A673 (cell line): ENCODE data around the gene UBA6. TPM values are rescaled to one million over a fixed set of nuclear protein-coding genes. Genes with fewer than 3 reads are reported as not detected.

Experiments
- BruUV-seq: library from RNA; stranded (reverse); fragments of 400-500 nt; replicated peaks from 2 replicates; lab custom pipeline; 2021; lab: Mats Ljungman, UMichigan
- CTCF ChIA-PET: fragments of 300-600 bp; sonication (Branson Sonifier 250); formaldehyde crosslinking; loops from one replicate; lab custom pipeline; 2022; ENCODE audit warnings: antibody characterized with exemption; lab: Charles Lee
- POLR2A ChIA-PET: fragments of 300-600 bp; sonication (Branson Sonifier 250); formaldehyde crosslinking; loops from one replicate; lab custom pipeline; 2022; ENCODE audit warnings: antibody characterized with exemption; ENCODE audit not compliant: low non-redundant PET; lab: Charles Lee
- DNase-seq: peaks from one replicate; pipeline ENCODE4 v3.0.0-alpha.2; 2015; ENCODE audit warnings: low spot score
- H3K27ac ChIP-seq: fragments of 200-600 bp; sonication (generic); 2 replicates; pipeline ENCODE4 v1.5.1; 2016; ENCODE audit warnings: mixed run types, low read depth, mild to moderate bottlenecking, mixed read lengths, antibody characterized with exemption, low read length; ENCODE audit not compliant: poor library complexity, severe bottlenecking
- H3K27me3 ChIP-seq: fragments of 200-600 bp; sonication (generic); replicated peaks from 2 replicates; pipeline ENCODE4 v1.6.1; 2017; ENCODE audit warnings: mixed run types, low read depth, mild to moderate bottlenecking, mixed read lengths, antibody characterized with exemption, low read length; ENCODE audit not compliant: insufficient read depth, poor library complexity
- H3K36me3 ChIP-seq: fragments of 200-600 bp; sonication (generic); 2 replicates; pipeline ENCODE4 v1.6.1; 2016; ENCODE audit warnings: mixed run types, mild to moderate bottlenecking, mixed read lengths, antibody characterized with exemption, low read length; ENCODE audit not compliant: insufficient read depth, poor library complexity, severe bottlenecking
- H3K4me1 ChIP-seq: fragments of 200-600 bp; sonication (generic); 2 replicates; pipeline ENCODE4 v1.6.1; 2017; ENCODE audit warnings: mixed run types, mild to moderate bottlenecking, mixed read lengths, antibody characterized with exemption, low read length; ENCODE audit not compliant: insufficient read depth, poor library complexity, severe bottlenecking
- H3K4me3 ChIP-seq: fragments of 200-600 bp; sonication (generic); 2 replicates; pipeline ENCODE4 v1.5.1; 2016; ENCODE audit warnings: low read depth, mixed run types, mild to moderate bottlenecking, mixed read lengths, low read length; ENCODE audit not compliant: poor library complexity, severe bottlenecking
- H3K9me3 ChIP-seq: fragments of 200-600 bp; sonication (generic); 2 replicates; pipeline ENCODE4 v1.6.1; 2016; ENCODE audit warnings: mixed run types, low read depth, mild to moderate bottlenecking, mixed read lengths, antibody characterized with exemption, low read length; ENCODE audit not compliant: poor library complexity, severe bottlenecking
- CTCF ChIP-seq: fragments of 300-800, 200-600 bp; sonication (generic); conservative IDR thresholded peaks from 2 replicates; pipeline ENCODE4 v1.5.1; 2017; ENCODE audit warnings: low read depth, mild to moderate bottlenecking, antibody characterized with exemption, low read length, moderate library complexity, mixed read lengths
- EZH2 ChIP-seq: fragments of 200-600 bp; sonication (generic); IDR thresholded peaks from 2 replicates; pipeline ENCODE4 v1.6.1; 2017; ENCODE audit warnings: borderline replicate concordance, low read depth, mild to moderate bottlenecking, mixed read lengths, antibody characterized with exemption, low read length; ENCODE audit not compliant: poor library complexity, severe bottlenecking
- intact Hi-C: fragments of 100-400 bp; cut with micrococcal nuclease; formaldehyde crosslinking; loops from one replicate; pipeline ENCODE4 v1.10.0; 2022; ENCODE audit not compliant: unreplicated experiment
- total RNA-seq: library from RNA; stranded (reverse); gene quantifications from 2 replicates; pipeline ENCODE4 v1.2.3, GENCODE V29; 2021

Gene UBA6
- total RNA-seq, 1 experiment from 2014 or later = 33.2 TPM

- H3K4me1 ChIP-seq = no peaks in the 10 kb centered on the region
- POLR2A ChIA-PET = no interaction called here
- intact Hi-C loops = no loop called here
- no peak for TF ChIP-seq EZH2
- TF ChIP-seq CTCF = no peak
- no peaks in the 10 kb centered on the region for H3K27me3 ChIP-seq
- DNase-seq = no peak
- no peak overlapping the region for H3K27ac ChIP-seq
- no peaks in the 10 kb centered on the region for H3K36me3 ChIP-seq
- no TSS peak for BruUV-seq
- CTCF ChIA-PET = no interaction called here
- no peak overlapping the region for H3K4me3 ChIP-seq
- no peaks in the 10 kb centered on the region for H3K9me3 ChIP-seq
Observed at GRCh38 chr4:67685532-67685859, 15.5 kb downstream of the UBA6 start.

- no peak for TF ChIP-seq CTCF
- no peak for TF ChIP-seq EZH2
- no peak for DNase-seq
- intact Hi-C loops = no loop called here
- CTCF ChIA-PET = no interaction called here
- Histone ChIP-seq H3K4me1 (no peaks in the 10 kb centered on the region), H3K27me3 (no peaks in the 10 kb centered on the region), H3K4me3 (no peak overlapping the region), H3K36me3 (no peaks in the 10 kb centered on the region), H3K27ac (no peak overlapping the region), H3K9me3 (no peaks in the 10 kb centered on the region)
- POLR2A ChIA-PET = no interaction called here
- no TSS peak for BruUV-seq
Observed at GRCh38 chr4:67684839-67685531, 16.0 kb downstream of the UBA6 start.

- H3K27ac ChIP-seq = no peak overlapping the region
- POLR2A ChIA-PET = no interaction called here
- no peaks in the 10 kb centered on the region for H3K27me3 ChIP-seq
- no peaks in the 10 kb centered on the region for H3K9me3 ChIP-seq
- DNase-seq = no peak
- CTCF ChIA-PET = no interaction called here
- H3K4me3 ChIP-seq = no peak overlapping the region
- intact Hi-C loops = no loop called here
- no TSS peak for BruUV-seq
- no peaks in the 10 kb centered on the region for H3K36me3 ChIP-seq
- TF ChIP-seq CTCF (no peak), EZH2 (no peak)
- no peaks in the 10 kb centered on the region for H3K4me1 ChIP-seq
Observed at GRCh38 chr4:67682266-67682665, 18.7 kb downstream of the UBA6 start.
